ENCODE results near the gene HM13. TPM values are rescaled to one million over a fixed set of nuclear protein-coding genes. Genes with fewer than 3 reads are reported as not detected.
"Not testable (repeated sequence)": the region's sequence is repeated elsewhere in the genome, so short reads cannot be mapped to it uniquely, and the experiment has no call there.

HM13 gene
- total RNA-seq, 5 donors from 2014 or later (not counting 1 experiment from before 2014, with no cell fraction given) = 108 to 149 (median 140) TPM

DNA sequence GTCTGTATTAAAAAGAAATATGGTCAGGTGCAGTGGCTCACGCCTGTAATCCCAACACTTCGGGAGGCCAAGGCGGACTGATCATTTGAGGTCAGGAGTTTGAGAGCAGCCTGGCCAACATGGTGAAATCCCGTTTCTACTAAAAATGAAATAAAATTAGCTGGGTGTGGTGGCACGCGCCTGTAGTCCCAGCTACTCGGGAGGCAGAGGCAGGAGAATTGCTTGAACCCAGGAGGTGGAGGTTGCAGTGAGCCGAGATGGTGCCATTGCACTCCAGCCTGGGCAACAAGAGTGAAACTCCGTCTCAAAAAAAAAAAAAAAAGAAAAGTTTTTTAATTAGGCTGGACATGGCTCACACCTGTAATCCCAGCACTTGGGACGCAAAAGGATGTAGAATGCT, 60.7 kb downstream of the HM13 start:
- CTCF ChIA-PET = interaction anchor here in 1 of 2 donors (0.7 to 4.0 kb wide), 3 partner anchors 21 to 109 kb away, joined by 3 to 46 read pairs (median 5); no protein-coding TSS in a partner anchor
- H3K4me3 Mint-ChIP-seq; H3K27ac Mint-ChIP-seq; POLR2A ChIA-PET; H3K36me3 ChIP-seq (ENCODE audit: control insufficient read depth in 2 of 2, extremely low read depth in 1 of 2, insufficient read depth in 1 of 2, low read length in 1 of 2); H3K9me3 Mint-ChIP-seq; H3K9me3 ChIP-seq; H3K27ac ChIP-seq (ENCODE audit: low read length); H3K4me3 ChIP-seq (ENCODE audit: control insufficient read depth in 1 of 2, extremely low read depth in 1 of 2, low read length in 1 of 2); ATAC-seq (replicated peaks in 1 of 4); H3K27me3 ChIP-seq (replicated peaks in 1 of 2; ENCODE audit: control insufficient read depth in 2 of 2, extremely low read depth in 1 of 2, insufficient read depth in 2 of 2, low read length in 1 of 2); H3K36me3 Mint-ChIP-seq; DNase-seq; H3K27me3 Mint-ChIP-seq: not testable (repeated sequence)
- peaks cover 5 to 16% of the 10 kb centered on the region in 2 experiments for H3K4me1 ChIP-seq (ENCODE audit: control insufficient read depth in 1 of 2, extremely low read depth in 1 of 2, insufficient read depth in 2 of 2, low read length in 2 of 2)
- WGBS (ENCODE audit: insufficient coverage) = 93% methylated on average over 4 of the region's 10 CpGs
- H3K4me1 Mint-ChIP-seq = peaks cover 18 to 27% (median 22%) of the 10 kb centered on the region in 3 donors

DNA sequence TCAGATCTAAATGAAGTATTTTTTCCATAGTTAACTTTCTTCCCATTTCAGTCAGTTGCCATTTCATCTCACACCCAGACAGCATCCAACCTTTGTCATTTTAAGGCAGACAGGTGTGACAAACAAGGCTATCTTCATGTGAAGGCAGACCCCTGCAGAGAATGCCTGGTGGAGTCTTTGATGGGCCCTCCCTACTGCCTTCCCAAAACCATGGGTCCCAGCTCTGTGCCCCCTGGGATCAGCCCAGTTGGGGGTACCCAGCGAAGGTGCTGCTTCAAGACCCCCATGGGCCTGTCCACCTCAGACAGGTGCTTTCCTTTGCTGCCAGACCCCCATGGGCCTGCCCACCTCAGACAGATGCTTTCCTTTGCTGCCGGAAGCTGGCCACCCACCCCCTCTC, 62.5 kb downstream of the HM13 start:
- ChIA-PET POLR2A (no interaction called here), CTCF (interaction anchor here in 1 of 2 donors (0.9 to 1.2 kb wide), 2 partner anchors 16 to 35 kb away, joined by 4 to 5 read pairs; no protein-coding TSS in a partner anchor)
- no peak overlapping the region for H3K4me3 ChIP-seq (ENCODE audit: control insufficient read depth in 1 of 2, extremely low read depth in 1 of 2, low read length in 1 of 2)
- no peaks in the 10 kb centered on the region for H3K9me3 ChIP-seq
- peaks cover 3% of the 10 kb centered on the region for H3K36me3 Mint-ChIP-seq
- H3K4me3 Mint-ChIP-seq = no peak overlapping the region
- 71% methylated on average over 1 of the region's 2 CpGs for WGBS (ENCODE audit: insufficient coverage)
- H3K4me1 Mint-ChIP-seq = peaks cover 18 to 24% (median 22%) of the 10 kb centered on the region in 3 donors
- DNase-seq = no peak
- H3K27ac Mint-ChIP-seq = no peak overlapping the region
- peaks cover 0 to 6% of the 10 kb centered on the region in 2 experiments for H3K27me3 ChIP-seq (replicated peaks in 1 of 2; ENCODE audit: control insufficient read depth in 2 of 2, extremely low read depth in 1 of 2, insufficient read depth in 2 of 2, low read length in 1 of 2)
- H3K27ac ChIP-seq (ENCODE audit: low read length) = no peak overlapping the region
- no peaks in the 10 kb centered on the region for H3K36me3 ChIP-seq (ENCODE audit: control insufficient read depth in 2 of 2, extremely low read depth in 1 of 2, insufficient read depth in 1 of 2, low read length in 1 of 2)
- peaks cover 5 to 16% of the 10 kb centered on the region in 2 experiments for H3K4me1 ChIP-seq (ENCODE audit: control insufficient read depth in 1 of 2, extremely low read depth in 1 of 2, insufficient read depth in 2 of 2, low read length in 2 of 2)
- no peaks in the 10 kb centered on the region for H3K9me3 Mint-ChIP-seq
- no peak for ATAC-seq (replicated peaks in 1 of 4)
- no peaks in the 10 kb centered on the region for H3K27me3 Mint-ChIP-seq

DNA sequence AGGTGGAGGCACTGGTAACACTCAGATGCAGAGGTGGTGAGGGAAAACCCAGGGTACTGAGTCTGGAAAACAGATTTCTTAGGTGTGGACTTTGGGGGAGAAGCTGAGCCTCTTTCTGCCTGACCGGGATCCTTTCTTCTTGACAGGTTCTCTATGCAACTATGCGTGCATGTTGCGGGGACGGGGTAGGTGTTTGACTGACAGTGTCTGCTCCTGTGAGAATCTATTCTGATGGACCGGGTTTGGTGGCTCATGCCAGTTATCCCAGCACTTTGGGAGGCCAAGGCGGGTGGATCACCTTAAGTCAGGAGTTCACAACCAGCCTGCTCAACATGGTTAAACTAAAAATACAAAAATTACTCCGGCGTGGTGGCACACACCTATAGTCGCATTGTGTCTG, 63.0 kb downstream of the HM13 start:
- H3K27ac Mint-ChIP-seq = peak overlapping the region in 1 of 2 donors; percentile 75
- POLR2A ChIA-PET = interaction anchor here (0.6 to 1.1 kb wide), 2 partner anchors 11 to 28 kb away, joined by 5 read pairs; partner anchors contain the start of gene ID1 (in 1 of the 2)

DNA sequence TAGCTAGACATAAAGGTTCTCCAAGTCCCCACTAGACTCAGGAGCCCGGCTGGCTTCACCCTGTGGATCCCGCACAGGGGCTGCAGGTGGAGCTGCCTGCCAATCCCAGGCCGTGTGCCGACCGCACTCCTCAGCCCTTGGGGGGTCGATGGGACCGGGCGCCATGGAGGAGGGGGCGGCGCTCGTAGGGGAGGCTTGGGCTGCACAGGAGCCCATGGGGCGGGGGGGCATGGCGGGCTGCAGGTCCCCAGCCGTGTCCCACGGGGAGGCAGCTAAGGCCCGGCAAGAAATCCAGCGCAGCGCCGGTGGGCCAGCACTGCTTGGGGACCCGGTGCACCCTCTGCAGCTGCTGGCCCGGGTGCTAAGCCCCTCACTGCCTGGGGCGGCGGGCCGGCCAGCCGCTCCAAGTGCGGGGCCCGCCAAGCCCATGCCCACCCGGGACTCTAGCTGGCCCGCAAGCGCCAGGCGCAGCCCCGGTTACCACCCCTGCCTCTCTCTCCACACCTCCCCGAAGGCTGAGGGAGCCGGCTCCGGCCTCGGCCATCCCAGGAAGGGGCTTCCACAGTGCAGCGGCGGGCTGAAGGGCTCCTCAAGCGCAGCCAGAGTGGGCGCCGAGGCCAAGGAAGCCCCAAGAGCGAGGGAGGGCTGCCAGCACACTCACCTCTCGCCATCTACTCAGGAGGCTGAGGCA, 64.4 kb downstream of the HM13 start:
- Mint-ChIP-seq H3K36me3 (peaks cover 3% of the 10 kb centered on the region), H3K27ac (no peak overlapping the region), H3K27me3 (no peaks in the 10 kb centered on the region), H3K4me3 (no peak overlapping the region), H3K4me1 (peaks cover 5 to 12% (median 11%) of the 10 kb centered on the region in 3 donors), H3K9me3 (no peaks in the 10 kb centered on the region)
- H3K27ac ChIP-seq (ENCODE audit: low read length) = no peak overlapping the region
- POLR2A ChIA-PET = interaction anchor here in 1 of 2 donors (1.1 kb wide), 1 partner anchor 26 kb away, joined by 5 read pairs; the partner anchor contains the start of gene ID1
- no peaks in the 10 kb centered on the region for H3K36me3 ChIP-seq (ENCODE audit: control insufficient read depth in 2 of 2, extremely low read depth in 1 of 2, insufficient read depth in 1 of 2, low read length in 1 of 2)
- ATAC-seq (replicated peaks in 1 of 4) (no peak), DNase-seq (no peak)
- 97% methylated on average over 36 of the region's 43 CpGs for WGBS (ENCODE audit: insufficient coverage)
- H3K4me1 ChIP-seq (ENCODE audit: control insufficient read depth in 1 of 2, extremely low read depth in 1 of 2, insufficient read depth in 2 of 2, low read length in 2 of 2) = peaks cover 0 to 4% of the 10 kb centered on the region in 2 experiments
- CTCF ChIA-PET = interaction anchor here (0.6 to 1.1 kb wide), 3 partner anchors 33 to 109 kb away, joined by 3 to 5 read pairs (median 3); no protein-coding TSS in a partner anchor
- H3K27me3 ChIP-seq (replicated peaks in 1 of 2; ENCODE audit: control insufficient read depth in 2 of 2, extremely low read depth in 1 of 2, insufficient read depth in 2 of 2, low read length in 1 of 2) = peaks cover 0 to 6% of the 10 kb centered on the region in 2 experiments
- H3K9me3 ChIP-seq = no peaks in the 10 kb centered on the region
- H3K4me3 ChIP-seq (ENCODE audit: control insufficient read depth in 1 of 2, extremely low read depth in 1 of 2, low read length in 1 of 2) = no peak overlapping the region

More for the DNA sequence above, 63.0 kb downstream of the HM13 start:
- Mint-ChIP-seq H3K4me1 (peaks cover 14 to 21% (median 19%) of the 10 kb centered on the region in 3 donors), H3K9me3 (no peaks in the 10 kb centered on the region), H3K36me3 (peaks cover 3% of the 10 kb centered on the region), H3K4me3 (peak overlapping the region in 2 of 3 donors; percentile 52 to 57), H3K27me3 (no peaks in the 10 kb centered on the region)
- Histone ChIP-seq H3K27me3 (replicated peaks in 1 of 2; ENCODE audit: control insufficient read depth in 2 of 2, extremely low read depth in 1 of 2, insufficient read depth in 2 of 2, low read length in 1 of 2) (peaks cover 0 to 6% of the 10 kb centered on the region in 2 experiments), H3K4me1 (ENCODE audit: control insufficient read depth in 1 of 2, extremely low read depth in 1 of 2, insufficient read depth in 2 of 2, low read length in 2 of 2) (peaks cover 5 to 15% of the 10 kb centered on the region in 2 experiments), H3K9me3 (no peaks in the 10 kb centered on the region), H3K27ac (ENCODE audit: low read length) (no peak overlapping the region), H3K4me3 (ENCODE audit: control insufficient read depth in 1 of 2, extremely low read depth in 1 of 2, low read length in 1 of 2) (no peak overlapping the region), H3K36me3 (ENCODE audit: control insufficient read depth in 2 of 2, extremely low read depth in 1 of 2, insufficient read depth in 1 of 2, low read length in 1 of 2) (no peaks in the 10 kb centered on the region)
- no peak for ATAC-seq (replicated peaks in 1 of 4)
- DNase-seq = no peak
- CTCF ChIA-PET = interaction anchor here in 1 of 2 donors (0.9 kb wide), 1 partner anchor 16 kb away, joined by 5 read pairs; no protein-coding TSS in a partner anchor
- 87% methylated on average over 4 of the region's 9 CpGs for WGBS (ENCODE audit: insufficient coverage)

DNA sequence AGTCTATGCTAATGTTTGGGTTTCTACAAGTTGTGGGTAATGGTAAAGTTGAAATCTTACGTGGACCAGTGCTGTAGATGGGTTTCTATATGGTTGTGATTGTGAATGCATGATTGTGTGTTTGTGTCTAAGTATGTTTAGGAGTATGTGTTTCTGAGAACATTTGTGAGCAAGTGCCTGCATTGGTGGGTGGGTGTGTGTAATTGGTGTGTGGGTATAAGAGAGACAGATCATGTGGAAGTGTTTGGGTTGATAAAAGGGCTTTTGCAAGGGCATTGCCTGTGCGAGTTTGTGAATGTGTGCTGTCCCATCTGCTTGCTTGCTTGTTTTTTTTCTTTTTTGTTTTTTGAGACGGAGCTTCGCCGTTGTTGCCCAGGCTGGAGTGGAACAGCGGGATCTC, 65.0 kb downstream of the HM13 start:
- peaks cover 0 to 6% of the 10 kb centered on the region in 2 experiments for H3K27me3 ChIP-seq (replicated peaks in 1 of 2; ENCODE audit: control insufficient read depth in 2 of 2, extremely low read depth in 1 of 2, insufficient read depth in 2 of 2, low read length in 1 of 2)
- no peak overlapping the region for H3K4me3 ChIP-seq (ENCODE audit: control insufficient read depth in 1 of 2, extremely low read depth in 1 of 2, low read length in 1 of 2)
- Mint-ChIP-seq H3K4me1 (peaks cover 0 to 5% (median 5%) of the 10 kb centered on the region in 3 donors), H3K27me3 (no peaks in the 10 kb centered on the region), H3K36me3 (peaks cover 3% of the 10 kb centered on the region), H3K4me3 (no peak overlapping the region), H3K27ac (no peak overlapping the region), H3K9me3 (no peaks in the 10 kb centered on the region)
- H3K36me3 ChIP-seq (ENCODE audit: control insufficient read depth in 2 of 2, extremely low read depth in 1 of 2, insufficient read depth in 1 of 2, low read length in 1 of 2) = no peaks in the 10 kb centered on the region
- no peaks in the 10 kb centered on the region for H3K4me1 ChIP-seq (ENCODE audit: control insufficient read depth in 1 of 2, extremely low read depth in 1 of 2, insufficient read depth in 2 of 2, low read length in 2 of 2)
- DNase-seq (no peak), ATAC-seq (replicated peaks in 1 of 4) (no peak)
- CTCF ChIA-PET = no interaction called here
- no peaks in the 10 kb centered on the region for H3K9me3 ChIP-seq
- POLR2A ChIA-PET = interaction anchor here in 1 of 2 donors (0.6 kb wide), 1 partner anchor 11 kb away, joined by 4 read pairs; no protein-coding TSS in a partner anchor
- 69% methylated on average over 2 of the region's 6 CpGs for WGBS (ENCODE audit: insufficient coverage)
- no peak overlapping the region for H3K27ac ChIP-seq (ENCODE audit: low read length)

DNA sequence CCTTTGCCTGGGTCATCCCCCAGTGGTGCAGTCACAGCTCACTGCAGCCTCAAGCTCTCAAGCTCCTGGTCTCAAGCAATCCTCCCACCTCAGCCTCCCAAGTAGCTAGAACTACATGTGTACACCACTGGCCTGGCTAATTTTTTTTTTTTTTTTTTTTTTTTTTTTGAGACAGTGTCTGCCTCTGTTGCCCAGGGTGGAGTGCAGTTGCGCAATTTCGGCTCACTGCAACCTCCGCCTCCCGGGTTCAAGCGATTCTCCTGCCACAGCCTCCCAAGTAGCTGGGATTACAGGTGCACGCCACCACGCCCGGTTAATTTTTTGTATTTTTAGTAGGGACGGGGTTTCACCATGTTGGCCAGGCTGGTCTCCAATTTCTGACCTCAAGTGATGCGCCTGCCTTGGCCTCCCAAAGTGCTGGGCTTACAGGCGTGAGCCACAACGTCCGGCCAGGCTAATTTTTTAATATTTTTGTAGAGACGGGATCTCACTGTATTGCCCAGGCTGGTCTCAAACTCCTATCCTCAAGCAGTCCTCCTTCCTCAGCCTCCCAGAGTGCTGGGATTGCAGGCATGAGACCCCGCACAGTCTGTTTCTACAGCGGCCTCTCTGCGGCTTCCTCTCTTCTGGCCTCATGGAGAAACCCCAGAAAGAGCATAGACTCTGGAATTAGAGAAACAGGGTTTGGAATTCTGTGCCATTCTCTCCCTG, 65.9 kb downstream of the HM13 start:
- CTCF ChIA-PET; H3K4me1 ChIP-seq (ENCODE audit: control insufficient read depth in 1 of 2, extremely low read depth in 1 of 2, insufficient read depth in 2 of 2, low read length in 2 of 2); H3K27ac Mint-ChIP-seq; H3K9me3 Mint-ChIP-seq; H3K4me3 ChIP-seq (ENCODE audit: control insufficient read depth in 1 of 2, extremely low read depth in 1 of 2, low read length in 1 of 2); H3K27me3 ChIP-seq (replicated peaks in 1 of 2; ENCODE audit: control insufficient read depth in 2 of 2, extremely low read depth in 1 of 2, insufficient read depth in 2 of 2, low read length in 1 of 2); ATAC-seq (replicated peaks in 1 of 4); H3K27me3 Mint-ChIP-seq; H3K27ac ChIP-seq (ENCODE audit: low read length); DNase-seq; H3K4me3 Mint-ChIP-seq; H3K9me3 ChIP-seq; H3K4me1 Mint-ChIP-seq; H3K36me3 ChIP-seq (ENCODE audit: control insufficient read depth in 2 of 2, extremely low read depth in 1 of 2, insufficient read depth in 1 of 2, low read length in 1 of 2); H3K36me3 Mint-ChIP-seq: not testable (repeated sequence)
- POLR2A ChIA-PET = interaction anchor here in 1 of 2 donors (0.6 to 0.8 kb wide), 2 partner anchors 11 to 23 kb away, joined by 4 to 5 read pairs; no protein-coding TSS in a partner anchor
- WGBS (ENCODE audit: insufficient coverage) = 93% methylated on average over 4 of the region's 17 CpGs

All from T-cell (primary cell).